Measurements from ENCODE around the gene CACNA2D3.

DNA sequence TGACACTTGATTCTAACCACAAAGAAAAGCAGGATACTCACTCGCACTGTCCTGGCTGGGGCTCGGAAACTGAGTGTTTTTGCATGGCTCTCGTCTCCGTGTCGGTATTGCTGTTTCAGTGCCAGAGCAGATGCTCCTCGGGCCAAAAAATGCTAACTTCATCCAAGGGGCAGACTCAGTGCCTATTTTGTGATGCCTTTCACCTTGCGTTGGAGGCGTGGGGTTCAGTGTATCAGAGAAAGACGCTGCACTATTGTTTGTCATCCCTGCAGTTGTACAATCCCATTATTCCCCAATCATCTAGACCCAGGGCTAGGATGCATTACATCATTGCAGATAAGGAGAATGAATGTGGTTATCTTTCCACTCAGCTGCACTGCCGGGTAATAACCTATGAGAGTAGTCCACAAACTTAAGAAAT, 1.4 kb downstream of the CACNA2D3 start:
- no peak for TF ChIP-seq EZH2 (IDR thresholded peaks at IDR 0.05; ENCODE audit: insufficient read depth, poor library complexity, severe bottlenecking)
- no peak for TF ChIP-seq EZH2phosphoT487 (IDR thresholded peaks at IDR 0.05; ENCODE audit: insufficient read depth, low read depth)
